MM.1S (cell line): ENCODE data around the gene SBF1.
"Not testable (repeated sequence)": the region's sequence is repeated elsewhere in the genome, so short reads cannot be mapped to it uniquely, and the experiment has no call there.

Source experiments
- DNase-seq: peaks from one replicate; pipeline ENCODE4 v3.0.0-alpha.2; 2015
- H2AFZ ChIP-seq: fragments of 300-600 bp; sonication (generic); 2 replicates; pipeline ENCODE4 v1.6.0; 2016; ENCODE audit warnings: antibody characterized with exemption, low read length
- H3F3A ChIP-seq: fragments of 300-600 bp; sonication (generic); 2 replicates; pipeline ENCODE4 v1.6.1; 2016; ENCODE audit warnings: mild to moderate bottlenecking, antibody characterized with exemption, low read length, moderate library complexity, mixed read lengths; ENCODE audit not compliant: insufficient read depth
- H3K27ac ChIP-seq: fragments of 300-600 bp; sonication (generic); 2 replicates; pipeline ENCODE4 v1.5.1; 2016; ENCODE audit warnings: mild to moderate bottlenecking, low read length
- H3K27me3 ChIP-seq: fragments of 300-600 bp; sonication (generic); replicated peaks from 2 replicates; pipeline ENCODE4 v1.6.0; 2016; ENCODE audit warnings: low read length; ENCODE audit not compliant: insufficient read depth
- H3K36me3 ChIP-seq: fragments of 300-600 bp; sonication (generic); replicated peaks from 2 replicates; pipeline ENCODE4 v1.6.1; 2016; ENCODE audit warnings: mild to moderate bottlenecking, low read length, mixed read lengths; ENCODE audit not compliant: insufficient read depth
- H3K4me1 ChIP-seq: fragments of 300-600 bp; sonication (generic); 2 replicates; pipeline ENCODE4 v1.6.1; 2016; ENCODE audit warnings: low read length, mixed read lengths
- H3K4me2 ChIP-seq: fragments of 300-600 bp; sonication (generic); 2 replicates; pipeline ENCODE4 v1.6.0; 2016; ENCODE audit warnings: low read depth, low read length
- H3K4me3 ChIP-seq: fragments of 300-600 bp; sonication (generic); 2 replicates; pipeline ENCODE4 v1.5.1; 2016; ENCODE audit warnings: low read length, mixed read lengths
- H3K79me2 ChIP-seq: fragments of 300-600 bp; sonication (generic); 2 replicates; pipeline ENCODE4 v1.6.1; 2016; ENCODE audit warnings: mixed run types, low read length, mixed read lengths
- H3K9ac ChIP-seq: fragments of 300-600 bp; sonication (generic); 2 replicates; pipeline ENCODE4 v1.6.1; 2016; ENCODE audit warnings: low read length, mixed read lengths
- H3K9me2 ChIP-seq: fragments of 300-600 bp; sonication (generic); replicated peaks from 2 replicates; pipeline ENCODE4 v1.6.1; 2016; ENCODE audit warnings: mild to moderate bottlenecking, low read length, mixed read lengths; ENCODE audit not compliant: insufficient read depth
- H3K9me3 ChIP-seq: fragments of 300-600 bp; sonication (generic); replicated peaks from 2 replicates; pipeline ENCODE4 v1.6.1; 2016; ENCODE audit warnings: mild to moderate bottlenecking, low read length, mixed read lengths; ENCODE audit not compliant: insufficient read depth
- H4K20me1 ChIP-seq: fragments of 300-600 bp; sonication (generic); 2 replicates; pipeline ENCODE4 v1.6.1; 2016; ENCODE audit warnings: mild to moderate bottlenecking, low read length, moderate library complexity, mixed read lengths; ENCODE audit not compliant: insufficient read depth
- CTCF ChIP-seq: fragments of 300-600 bp; sonication (generic); IDR thresholded peaks from 2 replicates; pipeline ENCODE4 v1.5.1; 2016; ENCODE audit warnings: antibody characterized with exemption, low read length, mixed read lengths
- EZH2 ChIP-seq: fragments of 300-600 bp; sonication (generic); optimal IDR thresholded peaks from 2 replicates; pipeline ENCODE3; 2017; ENCODE audit warnings: low read depth, mild to moderate bottlenecking, antibody characterized with exemption, low read length, mixed read lengths
- EZH2phosphoT487 ChIP-seq: fragments of 300-600 bp; sonication (generic); IDR thresholded peaks from 2 replicates; pipeline ENCODE4 v1.6.1; 2018; ENCODE audit warnings: antibody characterized with exemption, low read length

SBF1 gene

GRCh38 chr22:50520826-50521453, 46.1 kb upstream of the SBF1 start:
- H3K9me3 ChIP-seq = no peaks in the 10 kb centered on the region
- no peak overlapping the region for H3K4me3 ChIP-seq
- no peaks in the 10 kb centered on the region for H4K20me1 ChIP-seq
- H3K4me2 ChIP-seq = no peak overlapping the region
- H2AFZ ChIP-seq = no peak overlapping the region
- TF ChIP-seq EZH2phosphoT487 (no peak), EZH2 (no peak), CTCF (no peak)
- 0 out of 2 replicates have a peak, but pooled peaks cover 3% of the 10 kb centered on the region for H3K36me3 ChIP-seq
- no peaks in the 10 kb centered on the region for H3K9me2 ChIP-seq
- peaks cover 14% of the 10 kb centered on the region for H3K4me1 ChIP-seq
- no peak overlapping the region for H3K9ac ChIP-seq
- H3K79me2 ChIP-seq = peaks cover 58% of the 10 kb centered on the region
- H3K27ac ChIP-seq = no peak overlapping the region
- H3F3A ChIP-seq = peaks cover 11% of the 10 kb centered on the region; the same call in 1 of the 2 replicates
- H3K27me3 ChIP-seq = no peaks in the 10 kb centered on the region
- no peak for DNase-seq

GRCh38 chr22:50520184-50520583, 45.3 kb upstream of the SBF1 start:
- Histone ChIP-seq H3F3A (peaks cover 10% of the 10 kb centered on the region; the same call in 1 of the 2 replicates), H3K4me1 (peaks cover 14% of the 10 kb centered on the region), H3K79me2 (peaks cover 63% of the 10 kb centered on the region)
- not testable (repeated sequence) for H3K4me3 ChIP-seq, H2AFZ ChIP-seq, H3K4me2 ChIP-seq, H3K9ac ChIP-seq, H3K9me2 ChIP-seq, H3K27me3 ChIP-seq, H4K20me1 ChIP-seq, H3K36me3 ChIP-seq, H3K27ac ChIP-seq, H3K9me3 ChIP-seq, DNase-seq

- H3K4me2 ChIP-seq = no peak overlapping the region
- H3K79me2 ChIP-seq = peaks cover 63% of the 10 kb centered on the region
- no peaks in the 10 kb centered on the region for H3K27me3 ChIP-seq
- peaks cover 10% of the 10 kb centered on the region for H3K4me1 ChIP-seq
- no peak for DNase-seq
- TF ChIP-seq EZH2 = no peak
- no peak for TF ChIP-seq CTCF
- TF ChIP-seq EZH2phosphoT487 = no peak
- H3K36me3 ChIP-seq = 0 out of 2 replicates have a peak, but pooled peaks cover 3% of the 10 kb centered on the region
- no peak overlapping the region for H3K9ac ChIP-seq
- H3K9me3 ChIP-seq = no peaks in the 10 kb centered on the region
- H4K20me1 ChIP-seq = peaks cover 6% of the 10 kb centered on the region; the same call in 1 of the 2 replicates
- no peak overlapping the region for H3K27ac ChIP-seq
- H2AFZ ChIP-seq = no peak overlapping the region
- H3K9me2 ChIP-seq = no peaks in the 10 kb centered on the region
- peaks cover 3% of the 10 kb centered on the region; the same call in 1 of the 2 replicates for H3F3A ChIP-seq
- H3K4me3 ChIP-seq = no peak overlapping the region
These were observed 44.3 kb upstream of the SBF1 start for GRCh38 chr22:50519151-50519550.

DNA sequence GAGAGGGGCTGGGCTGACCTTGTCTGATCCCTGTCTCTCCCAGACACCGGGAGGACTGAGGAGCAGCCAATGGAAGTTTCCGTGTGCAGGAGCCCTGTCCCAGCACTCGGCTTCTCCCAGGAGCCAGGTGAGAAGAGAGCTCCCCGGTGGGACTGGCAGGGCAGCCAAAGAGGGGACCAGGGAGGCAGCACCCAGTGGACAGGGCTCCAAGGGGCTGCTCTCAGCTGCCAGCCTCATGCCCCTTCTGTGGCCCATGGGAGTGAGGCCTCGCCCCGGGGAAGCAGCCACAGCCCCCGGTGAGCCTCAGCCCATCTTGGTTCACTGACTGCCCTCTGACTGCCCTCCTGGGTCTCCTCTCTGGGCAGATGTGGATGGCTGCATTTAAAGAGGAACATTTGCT, 43.8 kb upstream of the SBF1 start:
- H3K4me2 ChIP-seq = no peak overlapping the region
- no peaks in the 10 kb centered on the region for H3K9me2 ChIP-seq
- H3K4me3 ChIP-seq = no peak overlapping the region
- 0 out of 2 replicates have a peak, but pooled peaks cover 4% of the 10 kb centered on the region for H3K4me1 ChIP-seq
- no peaks in the 10 kb centered on the region; the same call in 1 of the 2 replicates for H3F3A ChIP-seq
- 0 out of 2 replicates have a peak, but pooled peaks cover 3% of the 10 kb centered on the region for H3K36me3 ChIP-seq
- no peak overlapping the region for H3K9ac ChIP-seq
- H3K9me3 ChIP-seq = no peaks in the 10 kb centered on the region
- TF ChIP-seq CTCF (no peak), EZH2 (no peak), EZH2phosphoT487 (no peak)
- H4K20me1 ChIP-seq = peaks cover 7% of the 10 kb centered on the region; the same call in 1 of the 2 replicates
- H3K27ac ChIP-seq = no peak overlapping the region
- H3K79me2 ChIP-seq = peaks cover 63% of the 10 kb centered on the region
- no peak for DNase-seq
- no peak overlapping the region for H2AFZ ChIP-seq
- no peaks in the 10 kb centered on the region for H3K27me3 ChIP-seq
